ENCODE measurements around the gene SNX8. TPM values are rescaled to one million over a fixed set of nuclear protein-coding genes. Genes with fewer than 3 reads are reported as not detected.

Gene SNX8
- total RNA-seq, 3 donors from 2014 or later, result 8.8 to 32.3 (median 20.3) TPM

- no peaks in the 10 kb centered on the region for H3K27me3 ChIP-seq
- peaks cover 0 to 5% of the 10 kb centered on the region in 2 donors for H3K4me1 ChIP-seq
- no peaks in the 10 kb centered on the region for H3K36me3 ChIP-seq
- H3K9me3 ChIP-seq, result no peaks in the 10 kb centered on the region
- H3K27ac ChIP-seq, result peak overlapping the region in 1 of 2 donors; percentile 32
- intact Hi-C loops (cut with DNase I; ENCODE audit: low total_unique reads), result loop anchor here (10.0 kb wide), 2 partner anchors 97 to 367 kb away; no protein-coding TSS in a partner anchor
- peak overlapping the region in 1 of 3 donors; percentile 26 for H3K4me3 ChIP-seq
- DNase-seq (ENCODE audit: low spot score in 2 of 2), result no peak
- TF ChIP-seq CTCF (IDR thresholded peaks at IDR 0.05) (peak in 2 of 3 donors; percentile 26 to 53), POLR2AphosphoS5 (IDR thresholded peaks at IDR 0.05) (no peak), POLR2A (IDR thresholded peaks at IDR 0.05) (no peak)
These were observed 66.9 kb downstream of the SNX8 start for GRCh38 chr7:2247141-2247995.

GRCh38 chr7:2245883-2246675, 68.2 kb downstream of the SNX8 start:
- TF ChIP-seq CTCF (IDR thresholded peaks at IDR 0.05) (no peak), POLR2A (IDR thresholded peaks at IDR 0.05) (no peak), POLR2AphosphoS5 (IDR thresholded peaks at IDR 0.05) (no peak)
- no peak for DNase-seq (ENCODE audit: low spot score in 2 of 2)
- intact Hi-C loops (cut with DNase I; ENCODE audit: low total_unique reads), result loop anchor here (10.0 kb wide), 2 partner anchors 99 to 369 kb away; no protein-coding TSS in a partner anchor

GRCh38 chr7:2244404-2244995, 69.7 kb downstream of the SNX8 start:
- TF ChIP-seq POLR2A (IDR thresholded peaks at IDR 0.05) (no peak), POLR2AphosphoS5 (IDR thresholded peaks at IDR 0.05) (no peak), CTCF (IDR thresholded peaks at IDR 0.05) (no peak)
- Histone ChIP-seq H3K4me1 (peaks cover 5 to 12% of the 10 kb centered on the region in 2 donors), H3K36me3 (no peaks in the 10 kb centered on the region), H3K27ac (no peak overlapping the region), H3K9me3 (no peaks in the 10 kb centered on the region), H3K27me3 (no peaks in the 10 kb centered on the region), H3K4me3 (no peak overlapping the region)
- DNase-seq (ENCODE audit: low spot score in 2 of 2), result no peak
- intact Hi-C loops (cut with DNase I; ENCODE audit: low total_unique reads), result loop anchor here (10.0 kb wide), 2 partner anchors 100 to 370 kb away; no protein-coding TSS in a partner anchor

More at GRCh38 chr7:2245883-2246675, 68.2 kb downstream of the SNX8 start:
- Histone ChIP-seq H3K36me3 (no peaks in the 10 kb centered on the region), H3K27me3 (no peaks in the 10 kb centered on the region), H3K27ac (no peak overlapping the region), H3K9me3 (no peaks in the 10 kb centered on the region), H3K4me1 (peaks cover 3 to 5% of the 10 kb centered on the region in 2 donors), H3K4me3 (no peak overlapping the region)

- no peak overlapping the region for H3K27ac ChIP-seq
- no peaks in the 10 kb centered on the region for H3K9me3 ChIP-seq
- no peaks in the 10 kb centered on the region for H3K36me3 ChIP-seq
- peaks cover 0 to 12% of the 10 kb centered on the region in 2 donors for H3K4me1 ChIP-seq
- no peak for DNase-seq (ENCODE audit: low spot score in 2 of 2)
- TF ChIP-seq POLR2AphosphoS5 (IDR thresholded peaks at IDR 0.05), result no peak
- no peak for TF ChIP-seq CTCF (IDR thresholded peaks at IDR 0.05)
- TF ChIP-seq POLR2A (IDR thresholded peaks at IDR 0.05), result no peak
- intact Hi-C loops (cut with DNase I; ENCODE audit: low total_unique reads), result loop anchor here (10.0 kb wide), 2 partner anchors 101 to 371 kb away; no protein-coding TSS in a partner anchor
- no peaks in the 10 kb centered on the region for H3K27me3 ChIP-seq
- H3K4me3 ChIP-seq, result no peak overlapping the region
These were observed 70.8 kb downstream of the SNX8 start for GRCh38 chr7:2243458-2243857.
